ENCODE measurements around the gene ARHGAP15. TPM values are rescaled to one million over a fixed set of nuclear protein-coding genes. Genes with fewer than 3 reads are reported as not detected.

The ARHGAP15 gene
- total and polyA plus RNA-seq, 9 donors, result 1.5 to 10.0 (median 2.6) TPM

- no peaks in the 10 kb centered on the region for H3K27me3 ChIP-seq
- DNase-seq, result no peak
- H3K4me3 ChIP-seq, result no peak overlapping the region
- intact Hi-C loops (cut with DNase I), result no loop called here
- TF ChIP-seq POLR2A (IDR thresholded peaks at IDR 0.05), result no peak
- no peak for TF ChIP-seq CTCF (IDR thresholded peaks at IDR 0.05)
- TF ChIP-seq EP300 (IDR thresholded peaks at IDR 0.05), result no peak
- H3K9me3 ChIP-seq, result no peaks in the 10 kb centered on the region
- H3K27ac ChIP-seq, result no peak overlapping the region
- H3K36me3 ChIP-seq, result no peaks in the 10 kb centered on the region
- H3K4me1 ChIP-seq (ENCODE audit: insufficient read depth), result no peaks in the 10 kb centered on the region
Observed at GRCh38 chr2:143181494-143181893, 52.3 kb downstream of the ARHGAP15 start.

- Histone ChIP-seq H3K4me1 (ENCODE audit: insufficient read depth) (no peaks in the 10 kb centered on the region), H3K4me3 (no peak overlapping the region), H3K27me3 (no peaks in the 10 kb centered on the region), H3K27ac (no peak overlapping the region), H3K36me3 (no peaks in the 10 kb centered on the region), H3K9me3 (no peaks in the 10 kb centered on the region)
- DNase-seq, result no peak
- intact Hi-C loops (cut with DNase I), result no loop called here
- no peak for TF ChIP-seq EP300 (IDR thresholded peaks at IDR 0.05)
- no peak for TF ChIP-seq CTCF (IDR thresholded peaks at IDR 0.05)
- no peak for TF ChIP-seq POLR2A (IDR thresholded peaks at IDR 0.05)
- 86 to 98% (median 88%) methylated on average over 2 of the region's 2 CpGs for WGBS, 3 donors
Observed at GRCh38 chr2:143182649-143183048, 53.4 kb downstream of the ARHGAP15 start.

- intact Hi-C loops (cut with DNase I), result no loop called here
Observed at GRCh38 chr2:143183804-143184463, 54.7 kb downstream of the ARHGAP15 start.

GRCh38 chr2:143186876-143187275, 57.7 kb downstream of the ARHGAP15 start:
- 50 to 88% (median 74%) methylated on average over 3 of the region's 3 CpGs for WGBS, 3 donors
- TF ChIP-seq EP300 (IDR thresholded peaks at IDR 0.05), result no peak
- TF ChIP-seq CTCF (IDR thresholded peaks at IDR 0.05), result no peak
- TF ChIP-seq POLR2A (IDR thresholded peaks at IDR 0.05), result no peak
- no peaks in the 10 kb centered on the region for H3K9me3 ChIP-seq

More at GRCh38 chr2:143183804-143184463, 54.7 kb downstream of the ARHGAP15 start:
- Histone ChIP-seq H3K4me3 (no peak overlapping the region), H3K9me3 (no peaks in the 10 kb centered on the region), H3K27ac (no peak overlapping the region), H3K27me3 (no peaks in the 10 kb centered on the region), H3K36me3 (no peaks in the 10 kb centered on the region), H3K4me1 (ENCODE audit: insufficient read depth) (no peaks in the 10 kb centered on the region)
- 87 to 90% (median 88%) methylated on average over 5 of the region's 5 CpGs for WGBS, 3 donors
- TF ChIP-seq POLR2A (IDR thresholded peaks at IDR 0.05) (no peak), EP300 (IDR thresholded peaks at IDR 0.05) (no peak), CTCF (IDR thresholded peaks at IDR 0.05) (no peak)
- no peak for DNase-seq

More at GRCh38 chr2:143186876-143187275, 57.7 kb downstream of the ARHGAP15 start:
- Histone ChIP-seq H3K4me1 (ENCODE audit: insufficient read depth) (no peaks in the 10 kb centered on the region), H3K4me3 (no peak overlapping the region), H3K27me3 (no peaks in the 10 kb centered on the region), H3K27ac (no peak overlapping the region), H3K36me3 (no peaks in the 10 kb centered on the region)
- DNase-seq, result no peak
- intact Hi-C loops (cut with DNase I), result no loop called here
